ENCODE data around the gene GATA2.

The GATA2 gene

DNA sequence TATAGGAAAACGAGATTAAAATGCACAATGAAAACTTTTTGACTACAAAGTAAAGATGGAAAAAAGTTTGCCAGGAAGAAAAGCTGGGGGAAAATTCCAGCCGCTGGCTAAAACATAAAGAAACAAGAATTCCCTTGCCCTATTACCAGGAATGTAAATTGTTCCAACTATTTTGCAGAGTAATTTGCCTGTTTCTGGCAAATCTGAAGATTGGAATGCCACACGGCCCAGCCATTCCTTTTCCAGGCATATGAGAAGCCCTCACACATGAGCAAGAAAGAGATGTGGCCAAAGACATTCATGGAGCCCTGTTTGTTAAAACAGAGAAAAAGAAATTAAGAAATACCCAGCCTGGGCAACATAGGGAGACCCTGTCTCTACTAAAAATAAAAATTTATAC is 8.4 kb upstream of the GATA2 start:
- no peak for DNase-seq (ENCODE audit: low spot score)

DNA sequence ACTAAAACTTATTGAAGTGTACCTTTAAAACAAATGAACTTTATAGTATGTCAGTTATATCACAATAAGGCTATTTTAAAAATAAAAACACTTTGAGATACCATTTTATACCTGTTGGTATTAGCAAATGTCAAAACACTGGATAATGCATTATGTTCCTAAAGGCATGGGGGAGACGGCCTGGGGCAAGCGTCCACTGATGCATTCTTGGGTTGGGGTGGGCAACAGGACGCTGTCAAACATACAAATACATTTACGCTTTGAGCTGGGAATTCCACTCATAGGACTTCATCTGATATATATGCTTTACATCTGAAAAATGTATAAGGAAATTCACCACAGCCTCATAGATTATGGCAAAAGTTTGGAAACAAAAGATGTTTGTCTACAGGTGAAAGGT is 7.6 kb upstream of the GATA2 start:
- DNase-seq (ENCODE audit: low spot score) = no peak

DNA sequence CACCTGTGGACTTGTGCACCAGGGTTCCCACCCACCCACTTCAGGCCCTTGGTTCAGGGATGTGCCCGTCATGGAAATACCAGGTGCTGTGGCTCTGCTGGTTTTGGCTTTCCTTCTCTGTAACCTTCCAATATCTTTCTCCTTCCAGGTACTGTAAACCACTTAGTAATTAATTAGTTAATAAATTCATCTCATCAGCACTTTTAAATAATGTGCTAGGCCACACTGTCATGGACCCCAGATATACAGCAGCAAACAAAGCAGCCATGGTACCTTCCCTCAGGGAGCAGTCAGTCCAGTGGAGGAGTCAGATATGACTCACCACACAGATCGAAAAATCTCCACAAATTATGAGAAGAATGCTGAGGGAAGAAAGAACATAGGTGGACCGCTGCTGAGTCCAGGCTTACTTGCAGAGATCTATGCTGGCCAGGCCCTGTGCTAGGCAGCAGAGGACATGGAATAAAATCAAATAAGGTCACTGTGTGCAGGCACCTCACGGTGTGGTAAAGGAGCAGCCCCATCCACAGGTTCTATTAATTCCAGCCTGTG is 6.8 kb upstream of the GATA2 start:
- DNase-seq (ENCODE audit: low spot score) = no peak

- DNase-seq (ENCODE audit: low spot score) = no peak
Measured at GRCh38 chr3:128498901-128499530, 6.0 kb upstream of the GATA2 start.

DNA sequence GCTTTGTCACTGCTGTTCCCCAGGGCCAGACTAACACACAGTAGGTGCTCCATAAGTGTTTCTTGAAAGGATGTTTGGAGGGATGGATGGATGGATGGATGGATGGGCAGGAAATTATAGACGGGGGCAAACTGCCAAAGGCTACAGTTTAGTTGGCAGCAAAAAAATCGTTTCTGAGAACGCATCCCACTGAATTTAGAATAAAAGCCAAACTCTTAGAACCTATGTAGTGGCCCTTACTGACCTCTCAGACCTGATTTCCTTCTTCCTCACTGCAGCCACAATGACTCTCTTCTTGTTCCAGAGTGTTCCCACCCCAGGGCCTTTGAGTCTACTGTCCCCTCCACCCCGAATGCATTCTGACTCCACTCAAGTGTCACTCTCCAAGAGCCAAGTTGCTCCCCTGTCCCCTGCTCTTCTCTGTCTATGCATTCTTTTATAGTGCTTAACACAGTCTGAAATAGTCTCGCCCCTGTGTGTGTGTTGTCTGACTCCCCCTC is 5.2 kb upstream of the GATA2 start:
- DNase-seq (ENCODE audit: low spot score) = no peak

DNA sequence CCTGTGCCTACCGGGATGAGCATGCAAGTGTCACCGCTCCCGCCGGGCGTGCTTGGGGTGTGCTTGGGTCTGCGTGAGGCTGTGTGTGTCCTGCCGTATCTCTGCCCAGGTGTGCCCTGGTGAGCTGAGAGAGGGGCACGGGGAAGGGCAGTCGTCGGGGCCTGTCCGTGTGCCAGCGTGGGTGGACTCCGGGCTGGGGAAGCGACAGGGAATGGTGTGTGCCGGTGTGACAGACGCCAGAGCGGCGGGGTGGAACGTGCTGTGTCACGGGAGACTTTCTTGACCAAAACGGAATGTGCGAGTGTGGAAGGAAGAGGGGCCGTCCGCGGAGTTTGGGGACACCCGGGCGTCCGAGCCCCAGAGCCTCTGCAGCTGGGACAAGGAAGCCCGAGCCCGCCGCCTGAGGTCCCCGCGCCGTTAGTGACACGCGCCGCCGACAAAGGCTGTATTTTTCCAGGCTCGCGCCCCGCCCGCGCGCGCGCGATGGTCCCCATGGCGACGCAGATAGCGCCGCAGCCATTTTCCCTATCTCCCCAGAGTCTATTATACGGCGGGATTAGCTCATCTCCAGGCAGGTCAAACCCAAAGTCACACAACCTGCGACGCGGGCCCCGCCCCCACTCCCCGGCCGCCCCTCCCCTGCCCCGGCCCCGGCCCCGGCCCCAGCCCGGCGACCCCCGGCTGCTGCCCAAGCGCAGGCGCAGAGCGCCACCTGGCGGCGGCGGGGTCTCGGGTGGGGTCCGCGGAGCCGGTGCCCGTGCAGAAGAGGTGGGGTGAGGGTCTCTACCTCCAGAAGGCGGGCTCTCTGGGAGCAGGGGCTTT is 4.5 kb upstream of the GATA2 start:
- DNase-seq (ENCODE audit: low spot score) = peak; percentile 65

GRCh38 chr3:128496602-128497304 is 3.8 kb upstream of the GATA2 start:
- DNase-seq (ENCODE audit: low spot score) = no peak

- DNase-seq (ENCODE audit: low spot score) = no peak
Measured at GRCh38 chr3:128496019-128496601, 3.1 kb upstream of the GATA2 start.

- no peak for DNase-seq (ENCODE audit: low spot score)
Measured at GRCh38 chr3:128495435-128495970, 2.5 kb upstream of the GATA2 start.

- DNase-seq (ENCODE audit: low spot score) = no peak
Measured at GRCh38 chr3:128494367-128494650, 1.3 kb upstream of the GATA2 start.

DNA sequence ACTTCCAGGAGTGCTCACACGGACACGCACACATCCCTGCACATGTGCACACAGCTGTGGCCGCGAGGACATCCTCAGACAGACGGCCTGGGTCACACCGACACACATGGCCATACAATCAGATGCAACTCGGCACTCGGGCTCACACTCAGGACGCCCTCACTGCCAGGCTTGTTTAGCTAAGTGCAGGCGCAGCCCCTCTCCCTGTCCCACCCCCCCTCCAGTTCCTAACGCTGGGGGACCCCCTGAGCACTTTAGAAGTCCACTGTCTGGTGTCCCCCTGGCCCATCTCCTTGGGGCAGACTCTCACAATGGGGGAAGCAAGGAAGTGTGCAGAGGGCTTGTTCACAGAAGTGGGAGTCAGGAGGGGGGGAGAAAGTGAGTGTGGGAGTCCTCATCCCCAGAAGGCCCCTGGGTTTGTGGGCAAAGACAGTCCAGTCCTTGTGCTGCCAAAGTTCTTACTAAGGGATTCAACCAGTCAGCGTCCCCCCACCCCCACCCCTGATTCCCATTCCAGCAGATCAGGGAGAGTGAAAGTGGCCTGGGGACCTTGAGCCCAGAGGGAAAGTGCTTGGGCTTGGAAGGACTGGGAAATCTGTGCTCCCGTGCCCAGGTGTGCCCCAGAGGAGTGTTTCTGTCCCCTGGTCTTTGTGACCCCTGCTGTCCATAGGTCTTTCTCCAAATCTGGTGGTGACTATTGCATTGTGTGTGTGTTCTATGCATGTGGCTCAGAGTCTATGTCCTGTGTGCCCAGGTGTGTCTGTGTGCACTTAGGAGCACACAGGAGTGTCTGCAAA is 767 bp upstream of the GATA2 start:
- no peak for DNase-seq (ENCODE audit: low spot score)

DNA sequence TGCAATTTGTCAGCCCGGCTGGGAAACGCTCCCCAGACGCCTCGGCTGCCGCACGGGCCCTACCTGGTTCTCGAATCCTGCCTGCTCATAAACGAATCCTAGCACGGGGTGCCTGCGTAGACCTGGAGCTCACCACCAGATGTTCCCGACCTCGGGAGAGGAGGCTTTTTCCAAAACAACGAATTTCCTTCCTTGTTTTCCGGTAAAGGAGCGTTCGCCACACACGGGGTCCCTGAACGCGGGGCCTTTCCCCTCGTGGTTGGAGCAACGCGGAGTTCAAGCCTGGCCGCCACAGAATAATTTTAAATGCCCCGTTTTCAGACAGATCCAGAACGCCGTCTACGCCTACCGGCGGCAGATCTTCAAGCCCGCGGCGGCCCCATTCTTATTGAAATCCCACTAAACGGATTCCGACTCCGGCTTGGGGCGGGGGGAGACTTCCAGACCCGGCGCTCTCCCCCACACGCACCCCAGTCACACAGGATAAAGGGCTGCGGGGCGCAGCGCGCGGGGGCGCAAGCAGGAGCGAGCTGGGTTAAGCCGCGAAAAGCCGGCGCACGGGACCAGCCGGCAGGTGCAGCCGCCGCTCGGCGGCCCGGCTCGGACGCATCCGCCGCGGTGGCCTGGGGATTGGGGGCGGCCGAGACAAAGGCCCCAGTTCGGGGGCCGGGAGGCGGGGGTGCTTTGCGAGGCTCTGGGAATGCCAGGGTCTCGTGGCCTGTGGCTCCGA is 895 bp downstream of the GATA2 start:
- DNase-seq (ENCODE audit: low spot score) = no peak

GRCh38 chr3:128491691-128491940 is 1.4 kb downstream of the GATA2 start:
- DNase-seq (ENCODE audit: low spot score) = no peak

DNA sequence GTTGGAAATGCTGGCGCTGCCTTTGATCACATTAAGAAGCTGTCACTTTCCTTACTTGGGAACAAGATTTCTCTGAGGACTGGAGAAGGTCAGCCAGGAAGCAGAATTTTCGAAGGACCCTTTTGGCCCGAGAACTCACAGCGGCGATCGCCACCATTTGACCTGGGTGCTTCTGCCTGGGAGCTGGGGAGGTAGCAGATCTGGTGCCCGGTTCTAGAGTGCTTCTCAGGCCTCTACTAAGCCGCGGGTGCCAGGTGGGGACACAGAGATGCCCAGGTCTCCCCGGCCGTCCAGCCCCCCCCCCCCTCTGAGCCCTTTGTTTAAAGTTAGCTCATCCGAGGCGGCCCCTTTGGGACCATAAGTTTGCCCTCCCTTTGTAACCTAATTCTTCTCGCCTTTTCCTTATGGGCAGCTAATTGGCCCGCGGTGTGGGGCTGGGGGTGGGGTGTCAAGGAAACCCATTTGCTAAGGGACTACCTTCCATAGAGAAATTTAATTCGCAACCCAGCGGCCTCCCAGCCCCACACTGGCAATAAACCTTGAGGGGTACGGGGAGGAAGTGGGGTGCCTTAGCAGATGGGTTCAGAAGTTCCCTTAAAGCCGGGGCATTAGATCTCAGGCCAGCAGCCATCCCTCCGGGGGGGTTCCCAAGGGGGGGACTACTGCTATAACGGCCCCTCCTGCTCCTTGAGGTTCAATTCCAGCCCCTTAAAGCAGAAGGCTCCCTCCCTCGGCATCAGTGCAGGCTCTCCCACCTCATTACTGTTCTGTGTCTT is 1.9 kb downstream of the GATA2 start:
- DNase-seq (ENCODE audit: low spot score) = no peak

DNA sequence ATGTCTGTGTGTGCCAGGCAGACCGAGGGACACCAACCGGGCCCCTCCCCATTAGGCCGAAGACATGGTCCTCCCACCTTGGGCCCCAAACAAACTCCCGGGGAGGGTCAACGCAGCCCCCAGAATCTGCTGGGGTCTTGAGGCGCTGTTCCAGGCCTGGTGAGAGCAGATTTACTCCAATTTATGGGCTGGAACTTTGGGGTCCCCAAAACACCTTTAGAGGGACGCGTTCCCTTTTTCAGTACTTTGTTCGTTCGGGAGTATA is 2.4 kb downstream of the GATA2 start:
- DNase-seq (ENCODE audit: low spot score) = no peak

DNA sequence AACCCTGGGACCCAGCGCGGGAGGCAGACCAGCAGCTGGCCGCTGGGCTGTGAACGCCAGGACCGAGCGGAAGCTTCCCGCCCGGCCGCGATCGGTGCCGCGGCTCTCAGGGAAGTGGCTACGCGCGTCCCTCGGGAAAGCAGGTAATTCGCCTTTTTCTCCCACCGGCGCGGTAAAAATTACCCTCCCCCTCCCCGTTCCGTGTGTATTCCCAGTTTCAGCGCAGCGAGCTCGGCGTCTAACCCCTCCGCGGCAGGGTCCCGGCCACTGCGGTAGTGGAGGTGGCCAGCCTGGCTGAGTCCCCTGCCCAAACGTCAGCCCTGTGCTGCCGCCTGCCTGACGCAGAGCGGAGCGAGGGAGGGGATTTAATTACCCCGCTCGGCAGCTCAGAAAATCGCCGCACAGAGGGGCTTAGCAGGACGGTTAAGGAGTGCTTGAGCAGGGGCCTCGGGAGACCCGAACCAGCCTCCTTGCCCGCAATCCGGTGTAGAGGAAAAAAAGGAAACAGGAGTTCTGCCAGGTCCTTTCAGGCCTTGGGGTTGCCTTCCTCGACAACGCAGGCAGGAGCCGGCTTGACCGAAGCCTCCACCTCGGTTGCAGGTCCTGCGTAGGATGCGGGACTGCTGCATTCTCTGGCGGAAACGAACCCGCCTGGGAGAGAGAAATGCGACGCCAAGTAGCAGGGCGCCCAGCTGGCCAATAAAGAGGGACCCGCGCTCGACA is 2.9 kb downstream of the GATA2 start:
- no peak for DNase-seq (ENCODE audit: low spot score)

DNA sequence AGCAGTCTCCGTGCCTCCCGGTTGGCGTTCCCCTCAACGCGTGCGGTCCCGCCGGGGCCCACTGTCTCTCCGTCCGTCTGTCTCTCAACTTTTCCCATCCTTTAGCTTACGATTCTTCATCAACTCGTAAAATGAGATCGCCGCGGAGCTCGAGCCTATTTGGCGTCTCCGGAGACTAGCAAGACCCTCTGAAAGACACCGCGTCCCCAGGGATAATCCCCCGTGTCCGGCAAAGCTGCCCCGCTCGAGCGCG is 3.4 kb downstream of the GATA2 start:
- DNase-seq (ENCODE audit: low spot score) = no peak

GRCh38 chr3:128488991-128489673 is 3.9 kb downstream of the GATA2 start:
- no peak for DNase-seq (ENCODE audit: low spot score)

- no peak for DNase-seq (ENCODE audit: low spot score)
Measured at GRCh38 chr3:128488636-128488990, 4.4 kb downstream of the GATA2 start.
